ENCODE data around the gene TREML4.

TREML4 gene

DNA sequence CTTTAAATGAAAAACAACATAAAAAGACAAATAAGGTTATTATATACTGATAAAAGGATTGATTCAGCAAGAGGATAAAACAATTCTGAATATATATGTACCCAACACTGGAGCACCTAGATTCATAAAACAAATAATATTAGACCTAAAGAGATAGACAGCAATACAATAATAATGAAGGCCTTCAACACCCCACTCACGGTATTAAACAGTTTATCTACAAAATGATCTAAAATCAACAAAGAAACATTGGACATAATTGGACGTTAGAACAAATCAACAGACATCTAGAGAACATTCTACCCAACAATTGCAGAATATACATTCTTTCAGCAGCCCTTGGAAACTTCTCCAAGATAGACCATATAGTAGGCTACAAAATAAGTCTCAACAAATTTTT, 34.3 kb downstream of the TREML4 start:
- H3K4me3 ChIP-seq (ENCODE audit: low read length), result no peak overlapping the region

DNA sequence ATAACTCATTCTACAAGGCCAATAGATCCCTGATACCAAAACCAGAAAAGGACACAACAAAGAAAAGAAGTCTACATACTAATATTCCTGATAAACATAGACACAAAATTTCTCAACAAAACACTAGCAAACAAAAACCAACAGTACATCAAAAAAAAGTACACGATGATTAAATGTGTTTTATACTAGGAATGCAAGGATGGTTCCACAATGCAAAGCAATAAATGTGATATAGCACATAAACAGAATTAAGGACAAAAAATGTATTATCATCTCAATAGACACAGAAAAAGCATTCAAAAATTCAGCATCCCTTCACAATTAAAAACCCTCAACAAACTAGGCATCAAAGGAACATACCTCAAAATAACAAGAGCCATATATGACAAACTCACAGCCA, 35.1 kb downstream of the TREML4 start:
- TF ChIP-seq CTCF (IDR thresholded peaks at IDR 0.05; ENCODE audit: insufficient read depth, low read depth, low read length, missing control alignments), result no peak
- H3K4me3 ChIP-seq (ENCODE audit: low read length), result no peak overlapping the region
- no peak for DNase-seq (ENCODE audit: low read depth)

More for the DNA sequence above, 34.3 kb downstream of the TREML4 start:
- DNase-seq (ENCODE audit: low read depth), result no peak
- no peak for TF ChIP-seq CTCF (IDR thresholded peaks at IDR 0.05; ENCODE audit: insufficient read depth, low read depth, low read length, missing control alignments)

GRCh38 chr6:41266541-41266940, 38.4 kb downstream of the TREML4 start:
- no peak overlapping the region for H3K4me3 ChIP-seq (ENCODE audit: low read length)
- TF ChIP-seq CTCF (IDR thresholded peaks at IDR 0.05; ENCODE audit: insufficient read depth, low read depth, low read length, missing control alignments), result no peak
- DNase-seq (ENCODE audit: low read depth), result no peak

DNA sequence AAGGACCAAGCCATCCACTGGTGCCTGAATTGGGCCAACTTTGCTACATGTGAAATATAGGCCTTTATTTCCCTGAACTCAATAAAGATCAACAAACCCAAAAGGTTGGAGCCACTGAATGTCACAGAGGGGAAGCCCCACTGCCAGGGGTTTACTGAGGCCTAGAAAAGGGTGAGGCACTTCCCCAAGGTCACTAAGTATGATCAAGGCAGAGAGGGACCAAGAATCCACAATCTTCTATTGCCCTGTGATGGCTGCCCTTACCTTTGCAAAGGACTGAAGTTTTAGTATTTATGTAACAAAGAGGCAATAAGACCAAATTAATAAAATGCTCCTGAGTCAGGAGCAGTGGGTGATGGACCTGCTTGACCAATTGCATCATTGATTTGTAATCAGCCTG, 40.3 kb downstream of the TREML4 start:
- no peak for DNase-seq (ENCODE audit: low read depth)
- no peak for TF ChIP-seq CTCF (IDR thresholded peaks at IDR 0.05; ENCODE audit: insufficient read depth, low read depth, low read length, missing control alignments)
- no peak overlapping the region for H3K4me3 ChIP-seq (ENCODE audit: low read length)

DNA sequence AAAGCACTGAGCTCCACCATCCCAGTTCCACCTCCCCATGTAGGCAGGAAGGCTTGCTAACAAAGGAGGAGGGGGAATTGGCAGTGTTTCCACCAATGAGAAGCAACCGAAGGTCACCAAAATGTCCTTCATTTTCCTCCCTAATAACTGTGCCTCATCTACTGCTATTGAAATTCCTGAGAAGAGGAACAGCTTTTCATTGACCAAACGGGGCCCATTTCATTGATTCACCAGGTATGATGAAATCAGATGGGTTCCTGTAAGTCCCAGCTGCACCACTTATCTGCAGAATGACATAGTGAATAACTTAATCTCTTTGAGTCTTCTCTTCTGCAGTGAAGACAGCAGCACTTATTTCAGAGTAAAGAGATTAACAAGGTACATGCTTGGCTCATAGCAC, 41.0 kb downstream of the TREML4 start:
- H3K4me3 ChIP-seq (ENCODE audit: low read length), result no peak overlapping the region
- no peak for TF ChIP-seq CTCF (IDR thresholded peaks at IDR 0.05; ENCODE audit: insufficient read depth, low read depth, low read length, missing control alignments)

DNA sequence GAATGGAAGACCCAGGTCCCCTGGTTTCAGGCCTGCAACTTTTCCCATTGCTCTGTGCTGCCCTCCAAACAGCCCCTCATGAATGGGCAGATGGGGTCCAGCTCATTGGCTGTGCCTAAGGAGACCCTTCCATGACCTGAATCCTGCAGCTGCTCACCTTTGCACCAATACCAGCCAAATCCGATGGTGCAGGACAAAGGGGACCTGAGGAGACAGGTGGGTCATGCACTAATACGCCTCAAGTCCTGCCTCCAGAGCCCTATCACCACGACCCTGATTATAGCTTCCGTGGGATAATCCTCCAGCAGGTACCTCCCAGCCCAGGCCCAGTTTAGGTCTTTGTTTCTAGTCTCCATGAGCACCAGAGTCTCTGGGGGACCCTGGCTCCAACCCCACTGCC, 41.6 kb downstream of the TREML4 start:
- no peak for TF ChIP-seq CTCF (IDR thresholded peaks at IDR 0.05; ENCODE audit: insufficient read depth, low read depth, low read length, missing control alignments)
- DNase-seq (ENCODE audit: low read depth), result no peak
- no peak overlapping the region for H3K4me3 ChIP-seq (ENCODE audit: low read length)

More for the DNA sequence above, 41.0 kb downstream of the TREML4 start:
- no peak for DNase-seq (ENCODE audit: low read depth)

DNA sequence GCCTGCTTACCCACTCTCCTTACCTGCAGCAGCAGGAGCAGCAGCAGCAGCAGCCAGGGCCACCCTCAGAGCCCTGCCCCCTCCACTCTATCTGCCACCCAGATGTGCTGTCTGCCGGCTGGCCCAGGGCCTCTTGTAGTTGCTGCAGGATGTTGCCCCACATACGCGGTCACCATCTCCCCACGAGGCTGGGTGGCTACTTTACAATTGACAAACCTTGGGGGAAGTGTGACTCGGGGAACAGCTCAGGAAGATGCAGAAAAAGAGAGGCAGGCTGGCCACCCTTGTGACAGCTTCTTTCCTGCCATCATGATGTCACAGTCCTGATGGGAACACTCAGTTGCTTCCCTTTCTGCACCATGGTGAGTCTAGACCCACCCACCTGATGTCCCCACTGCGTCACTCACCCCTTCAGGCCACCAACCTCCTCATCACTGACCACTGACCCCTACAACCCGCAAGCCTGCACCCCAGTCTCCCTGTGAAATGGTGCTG, 43.8 kb downstream of the TREML4 start:
- no peak for DNase-seq (ENCODE audit: low read depth)
- H3K4me3 ChIP-seq (ENCODE audit: low read length), result no peak overlapping the region
- no peak for TF ChIP-seq CTCF (IDR thresholded peaks at IDR 0.05; ENCODE audit: insufficient read depth, low read depth, low read length, missing control alignments)

Data from epithelial cell of esophagus (primary cell).